ENCODE measurements around the gene DLG2.
"Not testable (repeated sequence)": the region's sequence is repeated elsewhere in the genome, so short reads cannot be mapped to it uniquely, and the experiment has no call there.

Gene DLG2

GRCh38 chr11:85249482-85249881 is 377.7 kb downstream of the DLG2 start:
- Histone ChIP-seq H3K9me3 (ENCODE audit: insufficient read depth, low read length) (no peaks in the 10 kb centered on the region), H3K9ac (ENCODE audit: low read length) (no peak overlapping the region), H3K79me2 (ENCODE audit: low read length) (no peaks in the 10 kb centered on the region), H3K36me3 (replicated peaks; ENCODE audit: low read depth, low read length) (no peaks in the 10 kb centered on the region), H4K20me1 (ENCODE audit: insufficient read depth, low read length) (no peaks in the 10 kb centered on the region), H3K27me3 (ENCODE audit: low read depth, low read length) (no peaks in the 10 kb centered on the region), H3K4me1 (ENCODE audit: low read length) (peaks cover 14% of the 10 kb centered on the region), H3K4me2 (ENCODE audit: low read length) (no peak overlapping the region), H2AFZ (ENCODE audit: low read depth, low read length) (no peak overlapping the region), H3K4me3 (ENCODE audit: low read length) (no peak overlapping the region), H3K27ac (ENCODE audit: low read length) (no peak overlapping the region)
- no peak for TF ChIP-seq CTCF (IDR thresholded peaks at IDR 0.05; ENCODE audit: low read depth, low read length)

GRCh38 chr11:85247797-85248196 is 379.3 kb downstream of the DLG2 start:
- Histone ChIP-seq H3K27me3 (ENCODE audit: low read depth, low read length) (no peaks in the 10 kb centered on the region), H3K4me2 (ENCODE audit: low read length) (no peak overlapping the region; the same call in 1 of the 2 replicates), H3K4me3 (ENCODE audit: low read length) (no peak overlapping the region), H3K4me1 (ENCODE audit: low read length) (peaks cover 14% of the 10 kb centered on the region), H3K36me3 (replicated peaks; ENCODE audit: low read depth, low read length) (no peaks in the 10 kb centered on the region), H3K9me3 (ENCODE audit: insufficient read depth, low read length) (no peaks in the 10 kb centered on the region), H4K20me1 (ENCODE audit: insufficient read depth, low read length) (no peaks in the 10 kb centered on the region), H3K27ac (ENCODE audit: low read length) (no peak overlapping the region), H3K79me2 (ENCODE audit: low read length) (no peaks in the 10 kb centered on the region), H3K9ac (ENCODE audit: low read length) (no peak overlapping the region), H2AFZ (ENCODE audit: low read depth, low read length) (no peak overlapping the region)
- no peak for TF ChIP-seq CTCF (IDR thresholded peaks at IDR 0.05; ENCODE audit: low read depth, low read length)

GRCh38 chr11:85238906-85239305 is 388.2 kb downstream of the DLG2 start:
- H3K4me2 ChIP-seq (ENCODE audit: low read length): no peak overlapping the region
- H2AFZ ChIP-seq (ENCODE audit: low read depth, low read length): no peak overlapping the region
- H3K9me3 ChIP-seq (ENCODE audit: insufficient read depth, low read length): no peaks in the 10 kb centered on the region
- no peak overlapping the region for H3K4me3 ChIP-seq (ENCODE audit: low read length)
- TF ChIP-seq CTCF (IDR thresholded peaks at IDR 0.05; ENCODE audit: low read depth, low read length): no peak
- no peak for TF ChIP-seq EZH2phosphoT487 (IDR thresholded peaks at IDR 0.05; ENCODE audit: low read depth)
- no peaks in the 10 kb centered on the region for H3K79me2 ChIP-seq (ENCODE audit: low read length)
- H3K4me1 ChIP-seq (ENCODE audit: low read length): no peaks in the 10 kb centered on the region
- H3K9ac ChIP-seq (ENCODE audit: low read length): no peak overlapping the region
- no peaks in the 10 kb centered on the region for H3K36me3 ChIP-seq (replicated peaks; ENCODE audit: low read depth, low read length)
- no peaks in the 10 kb centered on the region for H3K27me3 ChIP-seq (ENCODE audit: low read depth, low read length)
- no peaks in the 10 kb centered on the region for H4K20me1 ChIP-seq (ENCODE audit: insufficient read depth, low read length)
- no peak overlapping the region for H3K27ac ChIP-seq (ENCODE audit: low read length)

GRCh38 chr11:85238038-85238437 is 389.1 kb downstream of the DLG2 start:
- not testable (repeated sequence) for H3K79me2 ChIP-seq (ENCODE audit: low read length); H3K27ac ChIP-seq (ENCODE audit: low read length); H3K4me1 ChIP-seq (ENCODE audit: low read length); H3K9ac ChIP-seq (ENCODE audit: low read length); H3K4me2 ChIP-seq (ENCODE audit: low read length); H3K36me3 ChIP-seq (replicated peaks; ENCODE audit: low read depth, low read length); H3K27me3 ChIP-seq (ENCODE audit: low read depth, low read length); H4K20me1 ChIP-seq (ENCODE audit: insufficient read depth, low read length); H3K4me3 ChIP-seq (ENCODE audit: low read length); H2AFZ ChIP-seq (ENCODE audit: low read depth, low read length); H3K9me3 ChIP-seq (ENCODE audit: insufficient read depth, low read length)

GRCh38 chr11:85236211-85236610 is 390.9 kb downstream of the DLG2 start:
- TF ChIP-seq EZH2phosphoT487 (IDR thresholded peaks at IDR 0.05; ENCODE audit: low read depth): no peak
- TF ChIP-seq CTCF (IDR thresholded peaks at IDR 0.05; ENCODE audit: low read depth, low read length): no peak
- Histone ChIP-seq H2AFZ (ENCODE audit: low read depth, low read length) (no peak overlapping the region), H3K9ac (ENCODE audit: low read length) (no peak overlapping the region), H3K79me2 (ENCODE audit: low read length) (no peaks in the 10 kb centered on the region), H3K36me3 (replicated peaks; ENCODE audit: low read depth, low read length) (no peaks in the 10 kb centered on the region), H4K20me1 (ENCODE audit: insufficient read depth, low read length) (no peaks in the 10 kb centered on the region), H3K4me1 (ENCODE audit: low read length) (no peaks in the 10 kb centered on the region), H3K9me3 (ENCODE audit: insufficient read depth, low read length) (no peaks in the 10 kb centered on the region), H3K27ac (ENCODE audit: low read length) (no peak overlapping the region), H3K4me2 (ENCODE audit: low read length) (no peak overlapping the region), H3K27me3 (ENCODE audit: low read depth, low read length) (no peaks in the 10 kb centered on the region), H3K4me3 (ENCODE audit: low read length) (no peak overlapping the region)
